GM23248 (cell line): Measurements from ENCODE around the gene LANCL3. TPM values are rescaled to one million over a fixed set of nuclear protein-coding genes. Genes with fewer than 3 reads are reported as not detected.
"Not testable (repeated sequence)": the region's sequence is repeated elsewhere in the genome, so short reads cannot be mapped to it uniquely, and the experiment has no call there.

Experiments
- DNase-seq: peaks from one replicate; pipeline ENCODE4 v3.0.0-alpha.2; 2015
- H2AFZ ChIP-seq: fragments of 200-600 bp; sonication (generic); 2 replicates; pipeline ENCODE4 v1.6.1; 2016; ENCODE audit warnings: antibody characterized with exemption
- H3F3A ChIP-seq: fragments of 200-600 bp; sonication (generic); 2 replicates; pipeline ENCODE4 v1.6.1; 2016; ENCODE audit warnings: mild to moderate bottlenecking, antibody characterized with exemption, mixed run types; ENCODE audit not compliant: insufficient read depth
- H3K27ac ChIP-seq: fragments of 200-600 bp; sonication (generic); 2 replicates; pipeline ENCODE4 v1.5.1; 2016; ENCODE audit warnings: mild to moderate bottlenecking
- H3K27me3 ChIP-seq: fragments of 200-600 bp; sonication (generic); replicated peaks from 2 replicates; pipeline ENCODE4 v1.6.1; 2016; ENCODE audit warnings: mild to moderate bottlenecking; ENCODE audit not compliant: insufficient read depth
- H3K36me3 ChIP-seq: fragments of 200-600 bp; sonication (generic); 2 replicates; pipeline ENCODE4 v1.6.1; 2016; ENCODE audit warnings: low read depth, mild to moderate bottlenecking
- H3K4me1 ChIP-seq: fragments of 200-600 bp; sonication (generic); 2 replicates; pipeline ENCODE4 v1.6.1; 2016; ENCODE audit warnings: mild to moderate bottlenecking; ENCODE audit not compliant: insufficient read depth
- H3K4me2 ChIP-seq: fragments of 200-600 bp; sonication (generic); one replicate; pipeline ENCODE4 v1.6.1; 2016; ENCODE audit warnings: mild to moderate bottlenecking; ENCODE audit not compliant: unreplicated experiment
- H3K4me3 ChIP-seq: fragments of 200-600 bp; sonication (generic); 2 replicates; pipeline ENCODE4 v1.5.1; 2016; ENCODE audit warnings: mild to moderate bottlenecking
- H3K79me2 ChIP-seq: fragments of 200-600 bp; sonication (generic); 2 replicates; pipeline ENCODE4 v1.6.1; 2016; ENCODE audit warnings: mild to moderate bottlenecking; ENCODE audit not compliant: insufficient read depth
- H3K9ac ChIP-seq: fragments of 200-600 bp; sonication (generic); 2 replicates; pipeline ENCODE4 v1.6.1; 2016; ENCODE audit warnings: mild to moderate bottlenecking
- H3K9me2 ChIP-seq: fragments of 200-600 bp; sonication (generic); 2 replicates; pipeline ENCODE4 v1.6.1; 2016; ENCODE audit warnings: mixed run types, mild to moderate bottlenecking, moderate library complexity; ENCODE audit not compliant: insufficient read depth
- H3K9me3 ChIP-seq: fragments of 200-600 bp; sonication (generic); one replicate; pipeline ENCODE4 v1.6.1; 2017; ENCODE audit warnings: low read depth
- H4K20me1 ChIP-seq: fragments of 200-600 bp; sonication (generic); 2 replicates; pipeline ENCODE4 v1.6.0; 2016; ENCODE audit not compliant: insufficient read depth
- EZH2 ChIP-seq: fragments of 200-600 bp; sonication (generic); IDR thresholded peaks from 2 replicates; pipeline ENCODE4 v1.6.1; 2018; ENCODE audit warnings: antibody characterized with exemption, mild to moderate bottlenecking; ENCODE audit not compliant: insufficient read depth, poor library complexity, severe bottlenecking
- EZH2phosphoT487 ChIP-seq: fragments of 200-600 bp; sonication (generic); IDR thresholded peaks from 2 replicates; pipeline ENCODE4 v1.6.1; 2018; ENCODE audit warnings: antibody characterized with exemption, moderate library complexity, mild to moderate bottlenecking, low read depth; ENCODE audit not compliant: insufficient read depth
- WGBS, 2 experiments: methylation state at CpG; one replicate each; pipeline ENCODE4 v1.1.6; 2015 to 2017; ENCODE audit warnings: low lambda C conversion rate in 2 of 2, low coverage in 1 of 2; ENCODE audit errors: missing lambda C conversion rate in 2 of 2; 5-methylcytosine and 5-hydroxymethylcytosine counted together
- in situ Hi-C: fragments of 300-500 bp; cut with MboI; formaldehyde crosslinking; loops from 2 replicates; pipeline ENCODE4 v1.15.0; 2020
- polyA plus RNA-seq: library from polyadenylated mRNA; unstranded; fragments of >200 nt; fragmentation: Nextera tagmentation; extraction: Ambion mirVana; gene quantifications from 2 replicates; pipeline ENCODE4 v1.2.1, GENCODE V29; 2016
- total RNA-seq: library from RNA; depleted of rRNA; stranded (reverse); fragments of >200 nt; shearing (Covaris generic); gene quantifications from 2 replicates; pipeline ENCODE4 v1.2.3, GENCODE V29; 2014

Gene LANCL3
- total and polyA plus RNA-seq, 2 experiments from 2014 or later: not detected

DNA sequence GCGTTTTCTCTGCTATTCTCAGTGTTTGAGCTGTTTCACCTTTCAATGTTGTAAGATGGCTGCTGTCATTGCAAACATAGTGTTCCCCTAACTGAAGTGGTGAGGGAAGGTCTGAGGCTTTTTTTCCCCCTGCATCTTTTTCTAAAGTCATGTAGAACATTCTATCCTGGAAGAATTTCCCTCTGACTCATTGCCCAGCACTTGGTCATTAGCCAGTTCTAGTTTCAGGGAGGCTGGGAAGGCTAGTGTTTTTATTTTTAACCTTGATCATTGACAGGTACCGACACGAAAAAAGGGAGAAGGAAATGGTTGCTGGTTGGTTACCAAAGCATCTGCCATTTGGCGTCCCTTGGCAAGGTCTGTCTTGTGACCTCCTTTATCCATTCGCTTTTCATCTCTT, 6.6 kb downstream of the LANCL3 start:
- no peak overlapping the region for H3K27ac ChIP-seq
- H3K9me3 ChIP-seq: no peaks in the 10 kb centered on the region
- no peak overlapping the region for H3K4me3 ChIP-seq
- no peaks in the 10 kb centered on the region for H3K27me3 ChIP-seq
- no peak overlapping the region for H2AFZ ChIP-seq
- DNase-seq: no peak
- H3F3A ChIP-seq: no peaks in the 10 kb centered on the region
- no peaks in the 10 kb centered on the region for H3K79me2 ChIP-seq
- no peaks in the 10 kb centered on the region for H3K4me1 ChIP-seq
- H4K20me1 ChIP-seq: no peaks in the 10 kb centered on the region
- in situ Hi-C loops: no loop called here
- H3K9me2 ChIP-seq: no peaks in the 10 kb centered on the region
- no peak overlapping the region for H3K4me2 ChIP-seq
- H3K9ac ChIP-seq: no peak overlapping the region
- H3K36me3 ChIP-seq: no peaks in the 10 kb centered on the region
- WGBS, 2 experiments: 58 to 64% methylated on average over 5 of the region's 5 CpGs
- TF ChIP-seq EZH2 (no peak), EZH2phosphoT487 (no peak)

DNA sequence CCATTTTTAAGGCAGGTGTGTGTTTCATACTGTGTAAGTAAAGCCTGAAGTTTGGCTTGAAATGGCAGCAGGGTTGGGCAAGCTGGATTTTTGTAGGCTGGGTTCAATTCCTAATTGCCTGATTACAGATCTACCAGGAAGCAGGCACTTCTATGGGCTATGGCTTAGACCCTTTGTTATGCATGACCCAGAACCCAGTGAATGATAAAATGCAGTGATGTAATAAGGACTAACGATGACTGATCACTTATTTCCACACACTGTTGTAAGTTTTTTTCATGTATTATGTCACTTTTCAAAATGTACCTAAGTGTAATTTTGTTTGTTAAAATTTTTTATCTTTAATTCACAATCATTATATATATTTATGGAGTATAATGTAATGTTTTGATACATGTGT, 8.6 kb downstream of the LANCL3 start:
- Histone ChIP-seq H3K4me2 (no peak overlapping the region), H3K27me3 (no peaks in the 10 kb centered on the region), H3K9me3 (no peaks in the 10 kb centered on the region), H2AFZ (no peak overlapping the region), H3K4me3 (no peak overlapping the region), H3K9ac (no peak overlapping the region), H3K4me1 (no peaks in the 10 kb centered on the region), H3K79me2 (no peaks in the 10 kb centered on the region), H4K20me1 (no peaks in the 10 kb centered on the region), H3K9me2 (no peaks in the 10 kb centered on the region), H3K36me3 (no peaks in the 10 kb centered on the region), H3F3A (no peaks in the 10 kb centered on the region), H3K27ac (no peak overlapping the region)
- DNase-seq: no peak
- 29 to 35% methylated on average over 1 of the region's 1 CpG for WGBS, 2 experiments
- TF ChIP-seq EZH2 (no peak), EZH2phosphoT487 (no peak)
- in situ Hi-C loops: no loop called here

DNA sequence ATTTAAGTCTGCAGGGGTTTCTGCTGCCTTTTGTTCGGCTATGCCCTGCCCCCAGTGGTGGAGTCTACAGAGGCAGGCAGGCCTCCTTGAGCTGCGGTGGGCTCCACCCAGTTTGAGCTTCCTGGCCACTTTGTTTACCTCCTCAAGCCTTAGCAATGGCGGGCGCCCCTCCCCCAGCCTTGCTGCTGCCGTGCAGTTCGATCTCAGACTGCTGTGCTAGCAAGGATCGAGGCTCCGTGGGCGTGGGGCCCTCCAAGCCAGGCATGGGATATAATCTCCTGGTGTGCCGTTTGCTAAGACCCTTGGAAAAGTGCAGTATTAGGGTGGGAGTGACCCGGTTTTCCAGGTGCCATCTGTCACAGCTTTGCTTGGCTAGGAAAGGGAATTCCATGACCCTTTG, 15.9 kb downstream of the LANCL3 start:
- H3K9ac ChIP-seq, H3K4me2 ChIP-seq, H2AFZ ChIP-seq, H3K9me2 ChIP-seq, in situ Hi-C loops, H3K4me3 ChIP-seq, H3K27ac ChIP-seq, H4K20me1 ChIP-seq, H3K9me3 ChIP-seq, H3K79me2 ChIP-seq, DNase-seq, H3K4me1 ChIP-seq, H3K36me3 ChIP-seq, H3F3A ChIP-seq, H3K27me3 ChIP-seq: not testable (repeated sequence)
- WGBS, 2 experiments: 28 to 36% methylated on average over 6 to 7 of the region's 11 CpGs

DNA sequence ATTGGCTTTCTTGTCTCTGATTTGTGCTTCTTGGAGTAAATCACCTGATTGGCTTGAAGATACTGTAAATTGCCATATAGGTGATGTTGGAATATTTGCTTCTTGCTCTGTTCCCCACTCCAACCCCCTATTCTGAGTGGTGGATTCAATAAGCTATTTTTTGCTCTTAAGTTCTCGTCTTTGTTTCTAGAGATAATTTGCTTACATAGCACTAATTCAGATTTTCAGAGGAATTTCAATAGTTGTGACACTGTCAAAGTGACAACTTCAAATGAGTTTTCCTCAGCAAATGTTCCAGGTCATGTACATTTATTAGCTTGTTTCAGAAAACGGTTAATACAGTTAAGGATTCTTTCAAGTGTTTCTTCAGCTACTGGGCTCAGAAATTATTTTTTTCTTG, 18.6 kb downstream of the LANCL3 start:
- TF ChIP-seq EZH2phosphoT487: no peak
- TF ChIP-seq EZH2: no peak
- H3K4me3 ChIP-seq: no peak overlapping the region
- H3K36me3 ChIP-seq: no peaks in the 10 kb centered on the region
- no peaks in the 10 kb centered on the region for H3K79me2 ChIP-seq
- in situ Hi-C loops: no loop called here
- H3F3A ChIP-seq: no peaks in the 10 kb centered on the region
- no peak for DNase-seq
- 7 to 9% methylated on average over 2 of the region's 2 CpGs for WGBS, 2 experiments
- H3K27me3 ChIP-seq: no peaks in the 10 kb centered on the region
- H3K9me3 ChIP-seq: no peaks in the 10 kb centered on the region
- no peaks in the 10 kb centered on the region for H3K9me2 ChIP-seq
- no peaks in the 10 kb centered on the region for H3K4me1 ChIP-seq
- no peak overlapping the region for H3K4me2 ChIP-seq
- no peak overlapping the region for H3K9ac ChIP-seq
- H2AFZ ChIP-seq: no peak overlapping the region
- no peak overlapping the region for H3K27ac ChIP-seq
- H4K20me1 ChIP-seq: no peaks in the 10 kb centered on the region

DNA sequence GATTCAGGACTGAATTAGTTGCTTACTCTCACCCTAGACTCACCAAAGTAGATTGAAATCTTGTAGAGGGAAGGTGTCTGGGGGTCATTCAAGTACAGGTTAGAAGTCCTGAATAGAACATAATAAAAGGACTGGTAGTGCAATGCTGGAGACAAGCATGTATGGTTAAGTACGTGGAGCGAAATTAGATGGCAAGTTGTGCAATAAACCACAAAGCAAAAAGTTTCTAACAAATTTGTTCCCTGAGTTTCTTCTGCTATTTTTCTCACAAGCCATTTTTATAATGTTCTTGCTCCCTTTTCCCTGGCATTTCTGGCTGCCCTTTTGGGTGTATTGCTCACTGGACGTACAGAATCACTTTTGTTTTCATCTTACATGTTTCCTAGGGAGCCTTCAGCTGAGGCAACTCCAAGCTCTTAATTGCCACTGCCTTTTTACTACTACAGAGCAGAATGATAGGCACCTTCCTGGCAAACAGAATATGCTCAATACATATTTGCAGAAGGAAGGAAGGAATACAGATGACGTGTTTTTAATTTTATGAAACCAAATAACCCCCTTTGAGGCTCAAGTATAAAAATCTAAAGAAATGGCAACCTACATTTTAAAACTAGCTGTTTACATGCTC, 23.4 kb downstream of the LANCL3 start:
- Histone ChIP-seq H3K4me2 (no peak overlapping the region), H3K27ac (no peak overlapping the region), H3F3A (no peaks in the 10 kb centered on the region), H3K9me2 (no peaks in the 10 kb centered on the region), H3K9me3 (no peaks in the 10 kb centered on the region), H2AFZ (no peak overlapping the region), H3K27me3 (no peaks in the 10 kb centered on the region), H3K4me1 (no peaks in the 10 kb centered on the region), H4K20me1 (no peaks in the 10 kb centered on the region), H3K9ac (no peak overlapping the region), H3K79me2 (no peaks in the 10 kb centered on the region), H3K36me3 (no peaks in the 10 kb centered on the region), H3K4me3 (no peak overlapping the region)
- no peak for DNase-seq
- in situ Hi-C loops: no loop called here
- TF ChIP-seq EZH2: no peak
- TF ChIP-seq EZH2phosphoT487: no peak
- WGBS, 2 experiments: 5 to 24% methylated on average over 2 to 4 of the region's 4 CpGs
